Suprapubic skin (tissue), 3 donors: ENCODE results near the gene ELP6.

ENCODE experiments used
- POLR2A ChIP-seq, 2 donors: fragments of 450-650 bp; IDR thresholded peaks; one replicate each; pipeline ENCODE4 v1.6.1; 2017; ENCODE audit warnings: antibody characterized with exemption in 2 of 2, mild to moderate bottlenecking in 2 of 2, moderate library complexity in 2 of 2
- TF ChIP-seq, protein P1 (sequence below), 2 donors: fragments of 200-600 bp in 1 of 2; fragments of 450-650 bp in 1 of 2; sonication (generic) in 1 of 2; IDR thresholded peaks; one replicate each; pipeline ENCODE4 v1.5.1; 2016 to 2019; ENCODE audit warnings: antibody characterized with exemption in 2 of 2, mild to moderate bottlenecking in 1 of 2, moderate library complexity in 1 of 2

DNA sequence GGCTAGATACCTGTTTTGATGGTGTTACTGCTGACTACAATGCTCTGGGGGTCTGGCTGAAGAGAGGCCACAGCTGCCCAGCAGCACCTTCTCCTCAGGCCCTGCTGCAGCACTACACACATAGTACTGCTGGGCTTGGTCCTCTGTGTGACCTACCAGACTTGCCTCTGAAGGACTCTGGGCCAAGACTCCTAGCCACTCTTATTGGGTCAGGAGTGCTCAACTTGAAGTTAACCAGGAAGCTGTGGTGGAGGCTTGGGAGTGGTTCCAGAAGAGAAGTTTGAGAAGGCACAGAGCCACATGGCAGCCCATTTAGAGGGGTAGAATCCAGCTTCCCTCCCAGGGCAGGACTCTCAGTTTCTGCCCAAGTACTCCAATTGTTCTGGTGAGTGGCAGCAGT is 16.6 kb downstream of the ELP6 start:
- no peak for TF ChIP-seq POLR2A (IDR thresholded peaks at IDR 0.05)
- TF ChIP-seq, protein P1, sequence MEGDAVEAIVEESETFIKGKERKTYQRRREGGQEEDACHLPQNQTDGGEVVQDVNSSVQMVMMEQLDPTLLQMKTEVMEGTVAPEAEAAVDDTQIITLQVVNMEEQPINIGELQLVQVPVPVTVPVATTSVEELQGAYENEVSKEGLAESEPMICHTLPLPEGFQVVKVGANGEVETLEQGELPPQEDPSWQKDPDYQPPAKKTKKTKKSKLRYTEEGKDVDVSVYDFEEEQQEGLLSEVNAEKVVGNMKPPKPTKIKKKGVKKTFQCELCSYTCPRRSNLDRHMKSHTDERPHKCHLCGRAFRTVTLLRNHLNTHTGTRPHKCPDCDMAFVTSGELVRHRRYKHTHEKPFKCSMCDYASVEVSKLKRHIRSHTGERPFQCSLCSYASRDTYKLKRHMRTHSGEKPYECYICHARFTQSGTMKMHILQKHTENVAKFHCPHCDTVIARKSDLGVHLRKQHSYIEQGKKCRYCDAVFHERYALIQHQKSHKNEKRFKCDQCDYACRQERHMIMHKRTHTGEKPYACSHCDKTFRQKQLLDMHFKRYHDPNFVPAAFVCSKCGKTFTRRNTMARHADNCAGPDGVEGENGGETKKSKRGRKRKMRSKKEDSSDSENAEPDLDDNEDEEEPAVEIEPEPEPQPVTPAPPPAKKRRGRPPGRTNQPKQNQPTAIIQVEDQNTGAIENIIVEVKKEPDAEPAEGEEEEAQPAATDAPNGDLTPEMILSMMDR (IDR thresholded peaks at IDR 0.05): no peak
